Measurements from ENCODE around the gene MAML1. TPM values are rescaled to one million over a fixed set of nuclear protein-coding genes. Genes with fewer than 3 reads are reported as not detected.

Gene MAML1
- total RNA-seq, 1 experiment from 2014 or later: 42.2 TPM

DNA sequence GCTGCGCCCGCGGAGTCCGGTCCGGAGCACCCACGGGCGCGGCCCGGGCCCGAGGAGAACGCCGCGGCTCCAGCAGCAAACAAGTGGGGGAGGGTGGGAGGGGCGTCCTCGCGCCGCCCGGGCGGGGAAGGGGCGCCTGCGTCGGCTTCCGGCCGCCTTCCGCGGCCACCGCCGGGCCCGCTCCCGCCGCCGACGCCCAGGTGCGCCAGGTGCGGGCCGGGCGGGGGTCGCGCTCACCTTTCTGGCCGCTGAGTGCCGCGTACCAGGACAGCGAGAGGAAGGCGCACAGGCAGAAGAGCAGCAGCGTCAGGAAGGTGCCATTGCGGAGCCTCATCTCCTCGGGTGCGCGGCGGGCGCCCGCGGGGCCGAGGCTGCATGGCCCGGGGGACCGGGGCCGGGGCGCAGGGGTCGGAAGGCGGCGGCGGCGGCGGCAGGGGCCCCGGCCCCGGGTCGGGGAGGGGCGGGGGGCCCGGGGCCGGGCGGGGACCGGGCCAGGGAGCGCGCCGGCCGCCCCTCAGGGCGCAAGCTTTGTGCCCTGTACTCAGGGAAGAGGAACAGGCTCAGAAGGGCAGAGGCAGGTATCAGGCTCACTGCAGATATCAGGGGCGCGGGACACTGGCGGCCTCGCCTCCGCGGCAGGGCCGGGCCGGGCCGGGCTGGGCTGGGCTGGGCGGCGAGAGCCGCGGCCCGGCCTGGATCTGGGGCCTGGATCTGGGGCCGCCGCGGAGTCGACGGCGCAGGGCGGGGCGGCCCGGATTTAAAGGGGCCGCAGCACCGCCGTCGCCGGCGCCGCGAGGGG, 73.8 kb downstream of the MAML1 start, which contains the start of gene MGAT4B:
TSS of gene MGAT4B (minus strand) at position 617 of the 799 bp plus-strand sequence. CDS start at position 334, 283 bp downstream.
- Mint-ChIP-seq H3K36me3 (peaks cover 3% of the 10 kb centered on the region), H3K9me3 (no peaks in the 10 kb centered on the region), H3K27me3 (ENCODE audit: low read depth) (peaks cover 6% of the 10 kb centered on the region), H3K4me3 (peak within 1 kb of the TSS; percentile 75), H3K4me1 (peaks cover 35% of the 10 kb centered on the region), H3K27ac (no peak within 1 kb of the TSS)
- ATAC-seq (peak; percentile 70), DNase-seq (ENCODE audit: low spot score) (peak; percentile 74)
- POLR2A ChIA-PET: interaction anchor here (0.5 to 1.5 kb wide), 2 partner anchors 9 to 14 kb away, joined by 3 to 4 read pairs; partner anchors contain the start of gene SQSTM1
- CTCF ChIA-PET: interaction anchor here (0.5 to 1.3 kb wide), 3 partner anchors 9 to 138 kb away, joined by 3 read pairs; no protein-coding TSS in a partner anchor
- TF ChIP-seq JAZF1 (CRISPR knock-in tag; IDR thresholded peaks at IDR 0.05) (no peak), STAT6 (CRISPR knock-in tag; conservative IDR thresholded peaks at IDR 0.05; ENCODE audit: low read depth) (no peak), ZSCAN18 (CRISPR knock-in tag; IDR thresholded peaks at IDR 0.05) (no peak), ZNF263 (CRISPR knock-in tag; IDR thresholded peaks at IDR 0.05; ENCODE audit: low read depth) (no peak), TEAD4 (CRISPR knock-in tag; IDR thresholded peaks at IDR 0.05) (no peak), CREB1 (CRISPR knock-in tag; IDR thresholded peaks at IDR 0.05) (no peak), CREM (CRISPR knock-in tag; IDR thresholded peaks at IDR 0.05) (no peak), ATF1 (CRISPR knock-in tag; IDR thresholded peaks at IDR 0.05) (no peak), TEAD1 (CRISPR knock-in tag; IDR thresholded peaks at IDR 0.05) (0 out of 2 replicates have a peak, but pooled peaks have one; percentile 16), TCF7 (CRISPR knock-in tag; IDR thresholded peaks at IDR 0.05; ENCODE audit: low read depth) (peak; percentile 71; the same call in 1 of the 2 replicates), SMAD3 (CRISPR knock-in tag; IDR thresholded peaks at IDR 0.05; ENCODE audit: borderline replicate concordance) (no peak), FOXP4 (CRISPR knock-in tag; IDR thresholded peaks at IDR 0.05) (peak; percentile 26; the same call in 1 of the 2 replicates), TP53 (CRISPR knock-in tag; IDR thresholded peaks at IDR 0.05) (peak; percentile 89), ZNF138 (CRISPR knock-in tag; conservative IDR thresholded peaks at IDR 0.05) (no peak), SP1 (CRISPR knock-in tag; conservative IDR thresholded peaks at IDR 0.05) (peak; percentile 64)
- TF ChIP-seq, protein P1, sequence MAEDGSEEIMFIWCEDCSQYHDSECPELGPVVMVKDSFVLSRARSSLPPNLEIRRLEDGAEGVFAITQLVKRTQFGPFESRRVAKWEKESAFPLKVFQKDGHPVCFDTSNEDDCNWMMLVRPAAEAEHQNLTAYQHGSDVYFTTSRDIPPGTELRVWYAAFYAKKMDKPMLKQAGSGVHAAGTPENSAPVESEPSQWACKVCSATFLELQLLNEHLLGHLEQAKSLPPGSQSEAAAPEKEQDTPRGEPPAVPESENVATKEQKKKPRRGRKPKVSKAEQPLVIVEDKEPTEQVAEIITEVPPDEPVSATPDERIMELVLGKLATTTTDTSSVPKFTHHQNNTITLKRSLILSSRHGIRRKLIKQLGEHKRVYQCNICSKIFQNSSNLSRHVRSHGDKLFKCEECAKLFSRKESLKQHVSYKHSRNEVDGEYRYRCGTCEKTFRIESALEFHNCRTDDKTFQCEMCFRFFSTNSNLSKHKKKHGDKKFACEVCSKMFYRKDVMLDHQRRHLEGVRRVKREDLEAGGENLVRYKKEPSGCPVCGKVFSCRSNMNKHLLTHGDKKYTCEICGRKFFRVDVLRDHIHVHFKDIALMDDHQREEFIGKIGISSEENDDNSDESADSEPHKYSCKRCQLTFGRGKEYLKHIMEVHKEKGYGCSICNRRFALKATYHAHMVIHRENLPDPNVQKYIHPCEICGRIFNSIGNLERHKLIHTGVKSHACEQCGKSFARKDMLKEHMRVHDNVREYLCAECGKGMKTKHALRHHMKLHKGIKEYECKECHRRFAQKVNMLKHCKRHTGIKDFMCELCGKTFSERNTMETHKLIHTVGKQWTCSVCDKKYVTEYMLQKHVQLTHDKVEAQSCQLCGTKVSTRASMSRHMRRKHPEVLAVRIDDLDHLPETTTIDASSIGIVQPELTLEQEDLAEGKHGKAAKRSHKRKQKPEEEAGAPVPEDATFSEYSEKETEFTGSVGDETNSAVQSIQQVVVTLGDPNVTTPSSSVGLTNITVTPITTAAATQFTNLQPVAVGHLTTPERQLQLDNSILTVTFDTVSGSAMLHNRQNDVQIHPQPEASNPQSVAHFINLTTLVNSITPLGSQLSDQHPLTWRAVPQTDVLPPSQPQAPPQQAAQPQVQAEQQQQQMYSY (CRISPR knock-in tag; IDR thresholded peaks at IDR 0.05): peak; percentile 97
- TF ChIP-seq, protein P2, sequence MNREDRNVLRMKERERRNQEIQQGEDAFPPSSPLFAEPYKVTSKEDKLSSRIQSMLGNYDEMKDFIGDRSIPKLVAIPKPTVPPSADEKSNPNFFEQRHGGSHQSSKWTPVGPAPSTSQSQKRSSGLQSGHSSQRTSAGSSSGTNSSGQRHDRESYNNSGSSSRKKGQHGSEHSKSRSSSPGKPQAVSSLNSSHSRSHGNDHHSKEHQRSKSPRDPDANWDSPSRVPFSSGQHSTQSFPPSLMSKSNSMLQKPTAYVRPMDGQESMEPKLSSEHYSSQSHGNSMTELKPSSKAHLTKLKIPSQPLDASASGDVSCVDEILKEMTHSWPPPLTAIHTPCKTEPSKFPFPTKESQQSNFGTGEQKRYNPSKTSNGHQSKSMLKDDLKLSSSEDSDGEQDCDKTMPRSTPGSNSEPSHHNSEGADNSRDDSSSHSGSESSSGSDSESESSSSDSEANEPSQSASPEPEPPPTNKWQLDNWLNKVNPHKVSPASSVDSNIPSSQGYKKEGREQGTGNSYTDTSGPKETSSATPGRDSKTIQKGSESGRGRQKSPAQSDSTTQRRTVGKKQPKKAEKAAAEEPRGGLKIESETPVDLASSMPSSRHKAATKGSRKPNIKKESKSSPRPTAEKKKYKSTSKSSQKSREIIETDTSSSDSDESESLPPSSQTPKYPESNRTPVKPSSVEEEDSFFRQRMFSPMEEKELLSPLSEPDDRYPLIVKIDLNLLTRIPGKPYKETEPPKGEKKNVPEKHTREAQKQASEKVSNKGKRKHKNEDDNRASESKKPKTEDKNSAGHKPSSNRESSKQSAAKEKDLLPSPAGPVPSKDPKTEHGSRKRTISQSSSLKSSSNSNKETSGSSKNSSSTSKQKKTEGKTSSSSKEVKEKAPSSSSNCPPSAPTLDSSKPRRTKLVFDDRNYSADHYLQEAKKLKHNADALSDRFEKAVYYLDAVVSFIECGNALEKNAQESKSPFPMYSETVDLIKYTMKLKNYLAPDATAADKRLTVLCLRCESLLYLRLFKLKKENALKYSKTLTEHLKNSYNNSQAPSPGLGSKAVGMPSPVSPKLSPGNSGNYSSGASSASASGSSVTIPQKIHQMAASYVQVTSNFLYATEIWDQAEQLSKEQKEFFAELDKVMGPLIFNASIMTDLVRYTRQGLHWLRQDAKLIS (CRISPR knock-in tag; IDR thresholded peaks at IDR 0.05; ENCODE audit: borderline replicate concordance): no peak
- TF ChIP-seq, protein P3, sequence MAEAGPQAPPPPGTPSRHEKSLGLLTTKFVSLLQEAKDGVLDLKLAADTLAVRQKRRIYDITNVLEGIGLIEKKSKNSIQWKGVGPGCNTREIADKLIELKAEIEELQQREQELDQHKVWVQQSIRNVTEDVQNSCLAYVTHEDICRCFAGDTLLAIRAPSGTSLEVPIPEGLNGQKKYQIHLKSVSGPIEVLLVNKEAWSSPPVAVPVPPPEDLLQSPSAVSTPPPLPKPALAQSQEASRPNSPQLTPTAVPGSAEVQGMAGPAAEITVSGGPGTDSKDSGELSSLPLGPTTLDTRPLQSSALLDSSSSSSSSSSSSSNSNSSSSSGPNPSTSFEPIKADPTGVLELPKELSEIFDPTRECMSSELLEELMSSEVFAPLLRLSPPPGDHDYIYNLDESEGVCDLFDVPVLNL (CRISPR knock-in tag; IDR thresholded peaks at IDR 0.05; ENCODE audit: borderline replicate concordance, low read depth): no peak
- TF ChIP-seq, protein P4, sequence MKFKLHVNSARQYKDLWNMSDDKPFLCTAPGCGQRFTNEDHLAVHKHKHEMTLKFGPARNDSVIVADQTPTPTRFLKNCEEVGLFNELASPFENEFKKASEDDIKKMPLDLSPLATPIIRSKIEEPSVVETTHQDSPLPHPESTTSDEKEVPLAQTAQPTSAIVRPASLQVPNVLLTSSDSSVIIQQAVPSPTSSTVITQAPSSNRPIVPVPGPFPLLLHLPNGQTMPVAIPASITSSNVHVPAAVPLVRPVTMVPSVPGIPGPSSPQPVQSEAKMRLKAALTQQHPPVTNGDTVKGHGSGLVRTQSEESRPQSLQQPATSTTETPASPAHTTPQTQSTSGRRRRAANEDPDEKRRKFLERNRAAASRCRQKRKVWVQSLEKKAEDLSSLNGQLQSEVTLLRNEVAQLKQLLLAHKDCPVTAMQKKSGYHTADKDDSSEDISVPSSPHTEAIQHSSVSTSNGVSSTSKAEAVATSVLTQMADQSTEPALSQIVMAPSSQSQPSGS (CRISPR knock-in tag; IDR thresholded peaks at IDR 0.05; ENCODE audit: borderline replicate concordance, low read depth): no peak

Measured in WTC11 (cell line).